ENCODE results near the gene MAGEA1. TPM values are rescaled to one million over a fixed set of nuclear protein-coding genes. Genes with fewer than 3 reads are reported as not detected.

Gene MAGEA1
- total RNA-seq, 2 donors from 2014 or later, result not detected

- Mint-ChIP-seq H3K36me3 (ENCODE audit: low read depth) (no peaks in the 10 kb centered on the region), H3K4me3 (no peak overlapping the region), H3K27me3 (peaks cover 30% of the 10 kb centered on the region), H3K27ac (no peak overlapping the region), H3K4me1 (no peaks in the 10 kb centered on the region), H3K9me3 (peaks cover 5% of the 10 kb centered on the region)
- ATAC-seq (replicated peaks), result no peak
Measured at GRCh38 chrX:153209347-153209746, 30.3 kb downstream of the MAGEA1 start.

GRCh38 chrX:153214934-153215333 is 35.9 kb downstream of the MAGEA1 start:
- no peaks in the 10 kb centered on the region for H3K4me1 Mint-ChIP-seq
- H3K9me3 Mint-ChIP-seq, result peaks cover 5% of the 10 kb centered on the region
- no peak overlapping the region for H3K4me3 Mint-ChIP-seq
- ATAC-seq (replicated peaks), result no peak
- no peaks in the 10 kb centered on the region for H3K36me3 Mint-ChIP-seq (ENCODE audit: low read depth)
- no peak overlapping the region for H3K27ac Mint-ChIP-seq
- peaks cover 14% of the 10 kb centered on the region for H3K27me3 Mint-ChIP-seq

GRCh38 chrX:153216926-153217325 is 37.8 kb downstream of the MAGEA1 start:
- no peak for ATAC-seq (replicated peaks)

GRCh38 chrX:153225438-153226098 is 46.5 kb downstream of the MAGEA1 start:
- H3K4me3 Mint-ChIP-seq, result no peak overlapping the region
- peaks cover 21% of the 10 kb centered on the region for H3K27me3 Mint-ChIP-seq
- no peaks in the 10 kb centered on the region for H3K9me3 Mint-ChIP-seq

More at GRCh38 chrX:153216926-153217325, 37.8 kb downstream of the MAGEA1 start:
- Mint-ChIP-seq H3K36me3 (ENCODE audit: low read depth) (no peaks in the 10 kb centered on the region), H3K27me3 (peaks cover 7% of the 10 kb centered on the region), H3K4me1 (no peaks in the 10 kb centered on the region), H3K9me3 (no peaks in the 10 kb centered on the region), H3K27ac (no peak overlapping the region), H3K4me3 (no peak overlapping the region)

GRCh38 chrX:153226344-153227185 is 47.5 kb downstream of the MAGEA1 start:
- no peaks in the 10 kb centered on the region for H3K9me3 Mint-ChIP-seq
- H3K27ac Mint-ChIP-seq, result no peak overlapping the region
- no peak overlapping the region for H3K4me3 Mint-ChIP-seq
- no peaks in the 10 kb centered on the region for H3K36me3 Mint-ChIP-seq (ENCODE audit: low read depth)
- ATAC-seq (replicated peaks), result peak; percentile 71
- peaks cover 5% of the 10 kb centered on the region for H3K4me1 Mint-ChIP-seq
- H3K27me3 Mint-ChIP-seq, result peaks cover 21% of the 10 kb centered on the region

More at GRCh38 chrX:153225438-153226098, 46.5 kb downstream of the MAGEA1 start:
- H3K27ac Mint-ChIP-seq, result no peak overlapping the region
- H3K4me1 Mint-ChIP-seq, result peaks cover 5% of the 10 kb centered on the region
- ATAC-seq (replicated peaks), result no peak
- H3K36me3 Mint-ChIP-seq (ENCODE audit: low read depth), result no peaks in the 10 kb centered on the region

Other genes with a start within 250 kb of the MAGEA1 start
- gene PNMA5, start 185.2 kb upstream of the MAGEA1 start, total RNA-seq, result under 1 TPM; 0.13 to 0.17 TPM
- 1 to 10 TPM; 1.8 to 3.2 TPM for gene PNMA3, start 122.8 kb upstream of the MAGEA1 start, total RNA-seq
- gene PNMA6A, start 106.8 kb upstream of the MAGEA1 start, total RNA-seq, result under 1 TPM; 0.28 to 0.37 TPM
- gene PNMA6F, start 142.5 kb downstream of the MAGEA1 start, total RNA-seq, result not detected
- 10 to 100 TPM; 16.6 to 20.8 TPM for gene ZNF275, start 154.9 kb downstream of the MAGEA1 start, total RNA-seq
- not detected for gene PNMA6E, start 222.1 kb downstream of the MAGEA1 start, total RNA-seq
- 1 to 10 TPM; 2.0 to 2.8 TPM for gene ZFP92, start 232.2 kb downstream of the MAGEA1 start, total RNA-seq